Upper lobe of left lung (tissue), 6 donors: ENCODE measurements around the gene QSOX1. TPM values are rescaled to one million over a fixed set of nuclear protein-coding genes. Genes with fewer than 3 reads are reported as not detected.
A peak's percentile ranks its signal among the peaks of the same experiment; 100 is the strongest.

Experiments used
- ATAC-seq, 2 donors: fragments of 200-7000 bp; cut with Tn5 transposase; one replicate each; pipeline ENCODE4 v1.9.1; 2022; ENCODE audit warnings: mild to moderate bottlenecking in 2 of 2, moderate library complexity in 2 of 2; ENCODE audit not compliant: low FRiP score in 2 of 2
- DNase-seq, 2 donors: peaks; one replicate each; pipeline ENCODE4 v3.0.0-alpha.2; 2019 to 2020
- H3K27ac ChIP-seq, 4 donors: fragments of 200-600 bp; sonication (generic); one replicate each; pipeline ENCODE4 v1.5.1; 2016 to 2019
- H3K27me3 ChIP-seq, 4 donors: fragments of 200-600 bp; sonication (generic); one replicate each; pipeline ENCODE4 v1.5.1; 2017 to 2019
- H3K36me3 ChIP-seq, 4 donors: fragments of 200-600 bp; sonication (generic); one replicate each; pipeline ENCODE4 v1.5.1; 2016 to 2019
- H3K4me1 ChIP-seq, 4 donors: fragments of 200-600 bp; sonication (generic); one replicate each; pipeline ENCODE4 v1.5.1; 2018 to 2019
- H3K4me3 ChIP-seq, 4 donors: fragments of 200-600 bp; sonication (generic); one replicate each; pipeline ENCODE4 v1.5.1; 2017 to 2019; ENCODE audit warnings: mild to moderate bottlenecking in 2 of 4, moderate library complexity in 1 of 4
- H3K9me3 ChIP-seq, 4 donors: fragments of 200-600 bp; sonication (generic); one replicate each; pipeline ENCODE4 v1.5.1; 2018 to 2019
- EP300 ChIP-seq, 4 donors: sonication (generic); formaldehyde crosslinking; IDR thresholded peaks; one replicate each; pipeline ENCODE4 v1.5.1; 2017; ENCODE audit warnings: antibody characterized with exemption in 4 of 4, control low read depth in 2 of 4
- POLR2A ChIP-seq, 4 donors: fragments of 450-650 bp; IDR thresholded peaks; one replicate each; pipeline ENCODE4 v1.5.1; 2016 to 2017; ENCODE audit warnings: antibody characterized with exemption in 4 of 4, mild to moderate bottlenecking in 2 of 4
- POLR2AphosphoS5 ChIP-seq, 2 donors: sonication (generic); formaldehyde crosslinking; IDR thresholded peaks; one replicate each; pipeline ENCODE4 v1.5.1; 2017; ENCODE audit warnings: antibody characterized with exemption in 2 of 2
- WGBS, 2 donors: methylation state at CpG; one replicate each; pipeline ENCODE4 v1.1.5; 2017 to 2018; 5-methylcytosine and 5-hydroxymethylcytosine counted together
- total RNA-seq, 6 donors: library from RNA; depleted of rRNA in 4 of 6; stranded (reverse); fragments of >200 nt in 4 of 6; gene quantifications; one replicate each; pipeline versions ENCODE4 v1.1.0 to v1.2.1, GENCODE V29; 2016 to 2021
- TF ChIP-seq, protein P1 (sequence below), 6 experiments: fragments of 450-650 bp in 4 of 6; fragments of 200-600 bp in 2 of 6; sonication (generic) in 2 of 6; IDR thresholded peaks; one replicate each; pipeline ENCODE4 v1.5.1; 2016 to 2019; ENCODE audit warnings: antibody characterized with exemption in 6 of 6
- donor health status: DM: no; HTN: no; CAD: no; lungs with moderate emphysema.
- donor health status: DM: no; HTN: yes; CAD: no; lungs with severe emphysema.

Gene QSOX1
- total RNA-seq, 6 donors from 2014 or later: 61.8 to 380 (median 201) TPM

GRCh38 chr1:180116964-180117763 is 37.5 kb upstream of the QSOX1 start:
- H3K4me3 ChIP-seq: no peak overlapping the region
- H3K4me1 ChIP-seq: peaks cover 4 to 12% (median 11%) of the 10 kb centered on the region in 4 donors
- 64 to 69% methylated on average over 2 to 14 of the region's 14 CpGs for WGBS, 2 donors
- no peak for TF ChIP-seq POLR2AphosphoS5 (IDR thresholded peaks at IDR 0.05)
- TF ChIP-seq POLR2A (IDR thresholded peaks at IDR 0.05): no peak
- no peak for TF ChIP-seq EP300 (IDR thresholded peaks at IDR 0.05)
- TF ChIP-seq, protein P1, sequence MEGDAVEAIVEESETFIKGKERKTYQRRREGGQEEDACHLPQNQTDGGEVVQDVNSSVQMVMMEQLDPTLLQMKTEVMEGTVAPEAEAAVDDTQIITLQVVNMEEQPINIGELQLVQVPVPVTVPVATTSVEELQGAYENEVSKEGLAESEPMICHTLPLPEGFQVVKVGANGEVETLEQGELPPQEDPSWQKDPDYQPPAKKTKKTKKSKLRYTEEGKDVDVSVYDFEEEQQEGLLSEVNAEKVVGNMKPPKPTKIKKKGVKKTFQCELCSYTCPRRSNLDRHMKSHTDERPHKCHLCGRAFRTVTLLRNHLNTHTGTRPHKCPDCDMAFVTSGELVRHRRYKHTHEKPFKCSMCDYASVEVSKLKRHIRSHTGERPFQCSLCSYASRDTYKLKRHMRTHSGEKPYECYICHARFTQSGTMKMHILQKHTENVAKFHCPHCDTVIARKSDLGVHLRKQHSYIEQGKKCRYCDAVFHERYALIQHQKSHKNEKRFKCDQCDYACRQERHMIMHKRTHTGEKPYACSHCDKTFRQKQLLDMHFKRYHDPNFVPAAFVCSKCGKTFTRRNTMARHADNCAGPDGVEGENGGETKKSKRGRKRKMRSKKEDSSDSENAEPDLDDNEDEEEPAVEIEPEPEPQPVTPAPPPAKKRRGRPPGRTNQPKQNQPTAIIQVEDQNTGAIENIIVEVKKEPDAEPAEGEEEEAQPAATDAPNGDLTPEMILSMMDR (IDR thresholded peaks at IDR 0.05): no peak
- no peaks in the 10 kb centered on the region for H3K9me3 ChIP-seq
- peaks cover 0 to 11% (median 6%) of the 10 kb centered on the region in 4 donors for H3K36me3 ChIP-seq
- no peak overlapping the region for H3K27ac ChIP-seq
- ATAC-seq (peak in 1 of 2 donors; percentile 31), DNase-seq (peak in 1 of 2 donors; percentile 62)
- H3K27me3 ChIP-seq: no peaks in the 10 kb centered on the region

DNA sequence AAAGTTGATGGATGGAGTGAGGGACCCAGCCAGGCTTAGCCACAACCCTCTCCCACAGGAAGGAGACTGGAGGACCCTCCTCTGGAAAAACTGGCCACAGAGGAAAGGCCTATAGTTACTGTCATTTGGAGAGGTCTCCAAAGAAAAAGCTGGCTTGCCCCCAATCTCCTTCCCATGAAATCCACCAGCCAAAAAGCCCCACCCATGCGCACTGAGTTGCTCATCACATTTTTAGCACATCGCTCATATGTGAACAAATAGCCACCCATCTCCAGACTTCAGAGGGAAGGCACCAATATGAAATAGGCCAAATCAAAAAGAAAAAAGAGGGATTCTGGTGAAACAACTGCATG is 36.9 kb upstream of the QSOX1 start:
- no peak for DNase-seq
- peak in 1 of 2 donors; percentile 70 for ATAC-seq
- Histone ChIP-seq H3K4me1 (peaks cover 4 to 12% (median 11%) of the 10 kb centered on the region in 4 donors), H3K9me3 (no peaks in the 10 kb centered on the region), H3K27me3 (no peaks in the 10 kb centered on the region), H3K4me3 (no peak overlapping the region), H3K27ac (no peak overlapping the region), H3K36me3 (peaks cover 0 to 5% (median 2%) of the 10 kb centered on the region in 4 donors)
- WGBS, 2 donors: 94 to 97% methylated on average over 2 of the region's 2 CpGs
- TF ChIP-seq, protein P1 (IDR thresholded peaks at IDR 0.05): no peak
- no peak for TF ChIP-seq POLR2A (IDR thresholded peaks at IDR 0.05)
- no peak for TF ChIP-seq EP300 (IDR thresholded peaks at IDR 0.05)
- TF ChIP-seq POLR2AphosphoS5 (IDR thresholded peaks at IDR 0.05): no peak

DNA sequence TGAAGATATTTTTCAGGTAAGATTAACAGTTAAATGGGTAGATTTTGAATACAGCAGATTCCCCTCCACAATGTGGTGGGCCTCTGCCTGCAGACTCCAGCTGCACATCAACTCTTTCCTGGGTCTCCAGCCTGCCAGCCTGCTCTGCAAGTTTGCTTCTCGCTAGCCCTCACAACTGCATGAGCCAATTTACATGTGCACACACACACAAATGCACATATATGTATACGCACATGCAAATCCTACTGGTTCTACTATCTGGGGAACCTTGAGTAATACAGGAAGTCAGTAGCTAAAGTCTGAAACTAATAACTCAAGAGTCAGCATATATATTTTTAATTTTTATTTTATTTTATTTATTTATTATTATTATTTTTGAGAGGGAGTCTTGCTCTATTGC is 34.8 kb upstream of the QSOX1 start:
- TF ChIP-seq EP300 (IDR thresholded peaks at IDR 0.05) (no peak), POLR2A (IDR thresholded peaks at IDR 0.05) (no peak), POLR2AphosphoS5 (IDR thresholded peaks at IDR 0.05) (no peak)
- TF ChIP-seq, protein P1 (IDR thresholded peaks at IDR 0.05): no peak

GRCh38 chr1:180123463-180123936 is 31.2 kb upstream of the QSOX1 start:
- Histone ChIP-seq H3K27me3 (no peaks in the 10 kb centered on the region), H3K36me3 (no peaks in the 10 kb centered on the region), H3K27ac (no peak overlapping the region), H3K9me3 (no peaks in the 10 kb centered on the region), H3K4me1 (peaks cover 0 to 8% (median 3%) of the 10 kb centered on the region in 4 donors), H3K4me3 (no peak overlapping the region)
- peak in 1 of 2 donors; percentile 45 for DNase-seq
- ATAC-seq: peak in 1 of 2 donors; percentile 23
- WGBS, 2 donors: 81 to 84% methylated on average over 4 of the region's 4 CpGs
- TF ChIP-seq, protein P1 (IDR thresholded peaks at IDR 0.05): no peak
- TF ChIP-seq POLR2AphosphoS5 (IDR thresholded peaks at IDR 0.05) (peak in 1 of 2 donors; percentile 51), EP300 (IDR thresholded peaks at IDR 0.05) (peak in 1 of 4 donors; percentile 25), POLR2A (IDR thresholded peaks at IDR 0.05) (no peak)

More for the DNA sequence above, 34.8 kb upstream of the QSOX1 start:
- ATAC-seq (no peak), DNase-seq (no peak)
- Histone ChIP-seq H3K9me3 (no peaks in the 10 kb centered on the region), H3K36me3 (no peaks in the 10 kb centered on the region), H3K27ac (no peak overlapping the region), H3K4me3 (no peak overlapping the region), H3K4me1 (peaks cover 4 to 12% (median 7%) of the 10 kb centered on the region in 4 donors), H3K27me3 (no peaks in the 10 kb centered on the region)
- WGBS, 2 donors: 91 to 98% methylated on average over 2 of the region's 2 CpGs
